NCI-H2081 treated with DMSO at 0.1 percent for 48 hours (cell line): ENCODE measurements around the gene CLK4.

Source experiments
- DNase-seq: peaks from one replicate; lab custom pipeline; 2025; lab: John Stamatoyannopoulos, UW

The CLK4 gene

DNA sequence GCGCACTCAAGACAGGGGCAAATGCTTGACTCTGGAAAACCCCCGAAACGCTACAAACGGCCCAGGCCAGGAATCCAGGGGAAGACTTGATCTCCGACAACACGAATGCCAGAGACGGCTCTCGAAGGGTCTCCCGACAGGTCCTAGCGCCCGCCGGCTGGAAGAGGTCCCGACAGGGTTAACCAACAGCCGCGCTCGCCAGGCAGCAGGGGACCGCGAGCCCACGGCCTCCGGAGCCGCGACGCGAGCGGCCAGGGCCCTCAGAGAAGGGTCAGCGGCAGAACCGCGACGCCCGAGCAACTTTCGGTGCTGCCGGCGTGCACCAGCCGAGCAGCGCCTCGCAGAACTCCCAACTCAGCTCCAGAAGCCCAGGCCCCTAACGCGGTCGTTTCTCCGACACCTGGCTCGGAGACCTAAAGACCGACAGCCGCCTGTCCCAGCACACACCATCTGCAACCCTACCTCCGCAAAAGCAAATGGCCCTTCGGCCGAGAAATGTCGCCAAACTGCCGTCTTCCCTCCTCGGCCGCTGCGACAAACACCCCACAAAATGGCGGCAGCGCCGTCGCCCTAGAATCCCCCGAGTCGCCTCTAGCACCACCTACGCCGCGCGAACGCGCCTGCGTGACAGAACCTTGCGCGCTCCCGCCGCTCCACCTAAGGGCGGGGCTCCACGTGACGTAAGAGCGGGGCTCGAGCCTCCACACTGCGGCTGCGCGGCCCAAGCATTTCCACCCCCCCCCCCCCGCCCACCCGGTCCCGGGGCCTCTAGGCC is at the start of gene CLK4:
Gene CLK4, minus strand, starts transcription at position 567 of the 775 bp plus-strand sequence. CDS start 3,634 bp downstream, outside the sequence.
- peak; percentile 49 for DNase-seq

DNA sequence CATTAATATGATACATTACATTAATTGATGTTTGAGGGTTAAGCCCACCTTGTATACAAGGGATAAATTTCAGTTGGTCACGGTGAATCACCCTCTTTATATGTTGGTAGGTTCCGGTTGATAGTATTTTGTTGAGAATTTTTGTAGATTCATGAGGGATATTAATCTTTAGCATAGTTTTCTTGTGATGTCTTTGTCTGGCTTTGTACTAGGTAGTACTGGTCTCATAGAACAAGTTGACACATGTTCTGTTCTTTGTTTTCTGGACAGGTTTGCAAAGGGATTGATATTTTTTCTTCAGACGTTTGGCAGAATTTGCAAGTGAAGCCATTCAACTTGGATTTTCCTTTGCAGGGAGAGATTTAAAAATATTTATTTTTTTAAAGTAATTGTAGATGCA is 49.1 kb upstream of the CLK4 start:
- DNase-seq: no peak

DNA sequence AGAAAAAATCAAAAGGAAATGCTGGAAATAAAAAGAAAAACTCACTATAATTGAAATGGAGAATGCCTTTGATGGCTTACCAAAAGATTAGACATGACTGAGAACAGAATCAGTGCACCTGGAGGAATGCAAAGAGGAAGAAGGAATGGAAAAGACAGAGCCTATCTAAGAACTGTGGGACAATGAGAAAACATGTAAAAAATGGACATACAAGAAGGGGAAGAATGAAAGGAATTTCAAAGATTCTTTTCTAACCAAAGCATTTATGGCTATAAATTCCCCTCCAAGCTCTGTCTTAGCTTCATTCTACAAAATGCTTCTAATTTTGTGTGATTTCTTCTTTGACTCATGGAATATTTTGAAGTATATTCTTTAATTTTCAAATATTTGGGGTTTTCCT is 47.5 kb upstream of the CLK4 start:
- no peak for DNase-seq

DNA sequence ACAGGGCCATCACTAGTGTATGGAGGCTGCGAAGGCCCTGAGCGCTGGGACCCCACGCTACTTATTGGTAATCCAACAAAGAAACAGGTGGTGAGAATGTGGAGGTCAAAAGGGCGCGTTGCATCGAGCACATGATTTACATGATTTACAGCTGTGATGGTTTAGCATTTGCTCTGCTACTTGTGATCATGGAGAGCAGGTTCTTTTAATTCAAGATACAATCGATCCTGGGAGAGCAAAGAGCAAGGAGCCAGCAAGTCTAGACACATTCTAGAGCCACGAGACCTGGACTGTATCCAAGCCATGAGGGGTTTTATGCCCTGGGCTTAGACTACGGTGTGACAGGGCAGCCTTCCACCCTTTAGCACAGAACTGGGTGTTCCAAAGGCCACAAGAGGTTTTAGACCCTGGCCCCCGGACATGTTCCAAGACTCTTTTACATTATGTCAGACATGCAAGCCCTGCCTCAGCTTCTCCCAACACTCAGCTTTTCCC is 47.0 kb upstream of the CLK4 start:
- no peak for DNase-seq

DNA sequence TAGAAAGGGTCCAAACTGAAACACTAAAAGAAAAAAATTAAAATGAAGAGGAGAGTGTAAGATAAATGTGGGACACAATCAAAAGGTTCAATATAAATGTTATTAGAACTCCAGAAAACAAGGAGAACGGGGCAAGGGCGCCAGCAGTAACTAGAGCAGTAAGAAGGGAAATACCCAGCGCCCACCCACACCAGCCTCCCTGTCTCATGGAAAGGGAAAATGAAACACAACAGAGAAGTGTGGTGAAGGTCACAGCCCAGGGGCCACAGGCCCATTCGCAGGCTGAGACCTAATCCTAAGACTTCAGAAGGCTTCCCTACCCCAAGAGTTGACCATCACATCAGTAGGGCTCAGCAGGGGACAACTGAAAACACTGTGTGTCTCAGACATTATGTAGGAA is 45.8 kb upstream of the CLK4 start:
- no peak for DNase-seq

DNA sequence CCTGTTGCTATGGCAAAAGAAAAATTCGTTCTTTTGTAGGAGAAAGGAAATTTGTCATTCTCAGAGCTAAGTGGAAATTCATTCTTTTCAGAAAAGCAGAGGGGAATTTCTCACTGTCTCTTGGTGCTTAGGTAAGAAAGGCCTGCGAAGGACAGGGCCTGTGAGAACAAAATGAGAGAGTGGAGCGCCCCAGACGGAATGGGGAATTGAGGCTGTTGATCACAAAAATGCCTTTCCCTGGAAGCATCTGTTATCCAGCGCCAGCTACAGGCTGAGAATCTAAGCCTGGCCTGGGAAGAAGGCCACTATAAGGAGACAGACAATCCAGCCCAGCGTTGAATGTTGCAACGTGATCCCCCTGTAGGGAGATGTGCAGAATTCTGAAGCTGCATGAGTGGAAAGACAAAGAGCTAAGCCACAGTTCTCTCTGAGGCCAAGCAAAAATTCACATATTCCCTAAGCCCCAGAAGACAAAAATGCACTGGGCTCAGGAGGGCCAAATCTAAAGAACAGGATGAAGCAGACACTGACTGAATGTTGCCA is 44.8 kb upstream of the CLK4 start:
- DNase-seq: no peak

DNA sequence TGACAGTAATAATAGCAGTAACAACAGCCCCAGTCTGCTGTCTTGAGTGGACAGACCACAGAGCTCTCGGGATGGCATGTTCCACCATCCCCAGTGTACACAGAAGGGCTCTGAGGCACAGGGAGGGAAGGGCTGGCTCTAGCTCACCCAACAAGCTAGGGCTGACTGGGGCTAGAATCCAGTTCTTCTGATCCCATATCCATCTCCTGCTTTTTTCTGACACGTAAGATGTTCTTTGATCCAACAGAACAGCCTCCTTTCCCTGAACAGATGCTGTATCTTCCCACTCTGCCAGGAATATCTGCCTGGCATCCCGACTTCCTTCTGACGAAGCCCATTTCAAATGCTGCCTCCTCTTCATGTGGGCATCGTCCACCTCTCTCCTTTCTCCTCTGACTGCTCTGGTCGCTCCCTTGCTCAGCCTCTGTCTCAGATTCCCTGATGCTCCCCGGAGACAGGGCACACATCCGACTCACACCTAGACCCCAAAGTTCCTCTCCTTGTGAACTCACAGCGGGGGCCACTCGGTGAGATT is 43.6 kb upstream of the CLK4 start:
- DNase-seq: no peak

DNA sequence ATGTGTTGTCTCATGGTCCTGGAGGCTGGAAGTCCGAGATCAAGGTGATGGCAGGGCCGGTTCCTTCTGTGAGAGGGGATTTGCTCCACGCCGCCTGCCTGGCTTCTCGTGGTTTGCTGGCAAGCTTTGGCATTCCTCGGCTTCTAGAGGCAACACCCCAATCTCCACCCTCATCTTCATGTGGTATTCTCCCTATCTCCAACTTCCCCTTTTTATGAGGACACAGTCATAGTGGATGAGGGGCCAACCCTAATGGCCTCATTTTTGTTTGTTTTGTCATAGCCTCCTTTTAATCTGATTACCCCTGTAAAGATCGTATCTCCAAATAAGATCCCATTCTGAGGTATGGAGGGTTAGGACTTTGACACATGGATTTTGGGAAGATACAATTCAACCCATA is 41.7 kb upstream of the CLK4 start:
- DNase-seq: no peak

DNA sequence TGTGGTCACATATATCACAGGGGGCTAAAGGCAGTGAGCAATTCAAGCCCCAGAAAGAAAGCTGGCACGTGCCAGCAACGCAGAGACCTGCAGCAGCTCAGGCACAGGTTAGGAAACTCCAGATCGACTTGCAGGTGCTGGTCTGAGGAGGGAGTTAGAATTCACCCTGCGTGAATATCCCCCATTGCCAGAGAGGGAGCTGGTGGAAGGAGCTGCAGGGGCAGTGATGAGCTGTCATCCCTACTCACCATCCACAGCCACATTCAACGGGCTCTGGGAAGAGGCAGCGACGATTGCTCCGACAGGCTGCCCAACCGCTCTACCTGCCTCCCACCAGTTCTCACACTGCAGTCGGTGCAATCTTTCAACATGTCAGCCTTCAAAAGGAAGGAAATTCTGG is 40.8 kb upstream of the CLK4 start:
- DNase-seq: no peak

DNA sequence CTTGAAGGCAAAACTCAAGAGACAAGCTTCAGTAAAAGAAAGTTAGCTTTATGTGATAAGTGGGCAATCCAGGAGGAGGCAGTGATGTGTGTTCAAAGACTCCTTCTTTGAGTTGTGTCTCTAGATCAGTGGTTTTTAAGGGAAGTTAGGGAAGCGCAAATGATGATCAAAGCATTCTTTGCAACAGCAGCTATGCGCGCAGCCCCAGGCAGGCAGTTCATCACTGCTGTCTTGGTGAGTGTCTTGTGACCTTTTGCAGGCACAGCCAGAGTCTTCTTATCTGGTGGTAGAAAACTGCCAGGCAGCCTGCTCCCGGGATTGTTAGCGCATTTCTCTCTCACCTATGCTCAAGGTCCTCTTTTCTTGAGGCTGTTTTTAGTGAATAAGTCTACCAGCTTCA is 40.3 kb upstream of the CLK4 start:
- DNase-seq: no peak

DNA sequence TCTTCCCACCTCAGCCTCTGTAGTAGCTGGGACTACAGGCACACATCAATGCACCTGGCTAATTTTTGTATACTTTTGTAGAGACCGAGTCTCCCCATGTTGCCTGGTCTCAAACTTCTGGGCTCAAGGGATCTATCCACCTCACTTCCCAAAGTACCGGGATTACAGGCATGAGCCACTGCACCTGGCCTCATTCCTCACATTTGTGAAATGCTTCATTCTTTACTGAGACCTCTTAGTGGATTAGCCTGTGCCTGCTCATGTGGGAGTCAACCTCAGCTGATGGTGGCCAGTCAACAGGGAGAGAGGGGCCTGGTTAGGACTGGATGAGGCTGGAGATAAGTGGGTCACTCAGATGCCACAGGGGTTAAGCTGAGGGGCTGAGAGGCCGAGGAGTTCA is 37.3 kb upstream of the CLK4 start:
- DNase-seq: no peak

DNA sequence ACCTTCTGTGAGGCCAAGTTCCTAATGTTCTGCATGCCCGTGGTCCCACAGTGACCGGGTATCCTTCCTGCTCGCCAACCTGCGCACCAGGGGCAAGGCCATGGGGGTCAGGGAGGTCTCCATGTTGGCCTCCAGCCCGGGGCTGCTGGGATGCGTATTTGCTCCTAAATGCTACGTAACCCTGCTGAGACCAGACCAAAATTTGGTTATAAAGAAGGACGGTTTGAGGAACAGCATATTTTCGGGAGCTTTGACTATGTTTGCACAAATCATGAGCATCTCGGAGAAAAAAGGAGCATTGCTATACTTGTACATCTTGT is 35.7 kb upstream of the CLK4 start:
- no peak for DNase-seq

DNA sequence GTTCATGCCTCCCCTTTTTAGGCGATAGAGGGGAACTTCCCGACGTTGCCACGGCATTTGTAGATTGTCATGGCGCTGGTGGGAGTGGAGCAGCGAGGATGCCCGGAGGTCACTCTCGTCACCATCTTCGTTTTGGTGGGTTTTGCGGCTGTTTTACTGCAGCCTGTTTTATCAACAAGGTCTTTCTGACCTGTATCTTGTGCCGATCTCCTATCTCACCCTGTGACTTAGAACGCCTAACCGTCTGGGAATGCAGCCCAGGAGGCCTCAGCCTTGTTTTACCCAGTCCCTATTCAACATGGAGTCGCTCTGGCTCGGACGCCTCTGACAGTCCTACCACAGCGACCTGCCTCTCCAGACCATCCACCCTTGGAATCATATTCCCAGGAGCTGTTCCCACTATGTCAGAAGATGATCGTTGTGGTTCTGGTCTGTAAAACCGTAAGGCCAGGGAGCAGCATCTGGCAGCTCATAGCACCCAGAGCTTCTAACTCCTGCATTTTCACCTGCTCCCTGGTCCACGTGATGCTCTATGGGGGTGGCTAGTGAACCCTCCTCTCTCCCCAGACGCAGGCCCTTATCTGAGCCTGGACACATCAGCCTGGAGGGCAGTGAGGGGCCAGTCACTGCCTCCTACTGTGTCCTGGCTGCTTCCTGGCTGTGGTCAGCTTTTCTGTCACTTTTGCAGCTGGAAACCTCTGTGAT is 35.1 kb upstream of the CLK4 start:
- DNase-seq: no peak

DNA sequence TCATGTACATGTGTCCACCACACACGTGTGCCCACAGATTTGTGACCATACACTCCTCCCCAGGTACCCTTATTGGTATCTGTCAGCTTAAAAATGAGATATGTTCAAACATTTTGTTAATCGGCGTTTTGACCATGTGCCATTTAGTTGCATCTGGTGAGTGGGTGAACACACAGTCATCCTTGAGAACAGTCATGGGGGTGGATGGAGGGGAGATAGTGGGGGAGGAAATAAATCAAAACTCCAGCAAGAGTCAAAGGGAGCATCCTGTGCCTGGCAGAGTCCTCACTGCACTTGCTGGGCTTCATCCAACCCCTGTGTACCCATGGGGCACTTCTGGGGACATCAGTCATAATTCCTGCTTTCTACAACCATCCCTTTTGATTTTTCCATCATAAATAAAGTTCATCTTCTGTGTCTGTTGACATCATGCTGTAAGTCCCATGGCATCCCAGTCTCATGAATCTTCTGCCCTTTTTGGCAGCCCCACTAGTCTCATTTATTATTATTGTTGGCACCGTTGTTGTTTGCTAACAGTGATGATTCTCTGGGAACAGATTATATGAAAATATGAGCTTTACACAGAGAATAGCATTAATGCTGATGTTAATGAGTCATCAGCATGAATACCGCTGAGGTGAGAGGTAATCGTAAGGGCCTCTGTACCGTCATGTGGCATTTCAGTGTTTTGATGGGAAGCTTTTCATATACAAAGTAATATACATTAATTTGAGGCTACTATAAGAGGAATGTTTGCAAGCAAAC is 24.4 kb upstream of the CLK4 start:
- no peak for DNase-seq

DNA sequence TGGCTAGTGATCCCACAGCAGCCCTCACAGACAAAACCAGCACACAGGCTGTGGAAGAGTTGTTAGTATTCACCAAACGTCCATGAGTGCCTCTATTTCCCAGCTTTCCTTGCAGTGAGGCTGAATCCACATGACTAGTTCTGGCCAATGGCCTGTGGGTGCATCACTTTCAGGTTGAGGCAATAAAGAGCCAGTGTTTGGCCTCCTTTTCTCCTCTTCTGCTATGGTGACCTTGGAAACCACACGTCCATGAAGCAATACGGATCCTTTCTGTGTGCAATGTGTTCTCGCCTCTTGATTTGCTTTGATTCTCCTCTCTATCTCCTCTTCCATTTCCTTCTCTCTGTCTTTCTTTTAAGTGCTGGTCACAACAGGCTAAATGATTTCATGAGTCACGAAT is 23.4 kb upstream of the CLK4 start:
- DNase-seq: no peak

DNA sequence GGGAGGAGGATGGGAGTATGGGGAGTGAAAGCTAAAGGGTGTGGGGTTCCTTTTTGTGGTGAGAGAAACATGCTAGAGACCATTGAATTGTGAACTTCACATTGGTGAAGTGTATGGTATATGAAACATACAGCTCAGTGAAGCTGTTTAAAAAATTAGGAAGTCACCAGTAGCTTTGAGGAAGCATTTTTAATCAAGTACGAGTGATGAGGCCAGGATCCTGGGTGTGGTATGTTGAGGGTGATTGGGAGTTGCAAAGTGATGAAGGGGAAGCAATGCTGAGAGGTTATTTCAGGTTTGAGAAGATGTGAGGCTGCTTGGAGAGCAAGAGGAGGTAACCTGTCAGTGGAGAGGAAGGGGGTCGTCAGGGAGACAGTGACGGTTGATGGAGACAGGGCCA is 22.7 kb upstream of the CLK4 start:
- DNase-seq: no peak

DNA sequence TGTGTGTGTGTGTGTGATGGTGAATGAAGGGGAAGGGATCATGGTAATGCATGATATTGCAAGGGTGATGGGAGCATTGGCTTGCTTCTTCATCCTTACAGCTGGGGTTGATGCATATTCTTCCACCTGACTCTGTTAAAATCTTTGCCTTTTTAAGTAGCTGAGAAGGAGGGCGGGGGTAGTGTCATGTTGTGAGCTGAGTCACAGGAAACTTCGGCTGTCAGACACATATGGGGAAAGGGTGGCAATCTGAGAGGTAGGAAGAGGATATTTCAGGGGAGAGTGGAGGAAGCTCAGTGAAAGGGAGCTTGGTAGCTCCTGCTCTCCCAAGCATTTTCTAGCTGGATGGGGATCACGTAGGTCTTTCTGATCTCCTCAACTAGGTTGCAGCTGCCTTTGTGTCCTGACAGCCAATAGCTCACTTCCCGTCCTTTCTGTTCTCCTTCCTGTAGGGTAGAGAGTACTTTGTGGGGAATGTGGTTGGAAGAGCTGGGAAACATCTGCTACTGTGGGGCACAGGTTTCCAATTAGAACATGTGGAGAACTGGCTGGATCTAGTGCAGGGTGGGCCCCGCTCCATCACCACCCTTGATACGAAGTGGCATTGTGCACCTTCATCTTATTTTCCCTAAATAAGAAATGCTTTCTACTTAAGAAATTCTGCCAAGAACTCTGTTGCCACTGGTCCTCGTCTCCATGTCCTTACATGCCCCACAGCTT is 18.1 kb upstream of the CLK4 start:
- DNase-seq: no peak

DNA sequence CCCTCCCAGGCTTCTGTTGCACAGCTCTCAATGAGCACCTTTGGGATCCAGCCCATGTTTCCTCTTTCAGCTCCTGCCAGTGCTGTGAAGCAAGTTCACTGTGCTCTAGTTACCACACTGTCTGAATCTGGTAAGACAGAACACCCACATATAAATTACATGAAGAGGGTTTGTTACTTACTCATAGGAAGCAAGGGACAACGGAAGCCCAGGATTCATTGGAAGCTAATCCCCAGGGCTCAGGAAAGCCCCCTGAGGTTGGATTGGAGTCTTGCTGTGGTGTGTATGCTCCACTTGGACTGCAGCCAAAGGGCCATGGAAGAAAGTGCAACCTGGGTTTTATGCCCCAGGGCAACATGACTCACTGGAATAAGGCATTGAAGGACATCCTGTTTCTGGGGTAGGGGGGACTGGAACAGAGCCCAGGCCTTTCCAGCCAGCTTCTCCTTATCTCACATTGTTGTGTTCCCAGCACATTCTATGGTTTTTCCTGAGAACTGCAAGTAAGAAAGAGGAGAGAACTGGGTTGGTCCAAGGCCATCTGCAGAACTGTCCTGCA is 15.6 kb upstream of the CLK4 start:
- DNase-seq: peak; percentile 5

DNA sequence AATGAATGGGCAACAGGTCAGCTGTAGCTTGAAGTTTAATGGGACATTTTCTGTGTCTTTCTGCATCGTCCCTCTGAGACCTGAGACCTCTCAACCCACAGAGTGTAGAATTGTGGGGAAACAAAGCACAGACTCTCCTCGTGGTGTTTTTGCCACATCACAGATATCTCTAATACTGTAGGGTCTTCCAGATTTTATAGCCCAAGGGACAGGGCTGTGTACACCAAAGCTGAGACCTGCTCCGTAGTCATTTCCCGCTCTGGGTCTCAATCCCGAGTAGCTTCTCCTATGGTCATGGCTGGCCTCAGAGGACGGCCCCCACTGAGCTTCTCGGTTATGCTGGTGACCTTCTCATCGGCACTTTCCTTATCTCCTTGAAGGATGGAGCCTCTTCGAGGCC is 14.9 kb upstream of the CLK4 start:
- DNase-seq: no peak

DNA sequence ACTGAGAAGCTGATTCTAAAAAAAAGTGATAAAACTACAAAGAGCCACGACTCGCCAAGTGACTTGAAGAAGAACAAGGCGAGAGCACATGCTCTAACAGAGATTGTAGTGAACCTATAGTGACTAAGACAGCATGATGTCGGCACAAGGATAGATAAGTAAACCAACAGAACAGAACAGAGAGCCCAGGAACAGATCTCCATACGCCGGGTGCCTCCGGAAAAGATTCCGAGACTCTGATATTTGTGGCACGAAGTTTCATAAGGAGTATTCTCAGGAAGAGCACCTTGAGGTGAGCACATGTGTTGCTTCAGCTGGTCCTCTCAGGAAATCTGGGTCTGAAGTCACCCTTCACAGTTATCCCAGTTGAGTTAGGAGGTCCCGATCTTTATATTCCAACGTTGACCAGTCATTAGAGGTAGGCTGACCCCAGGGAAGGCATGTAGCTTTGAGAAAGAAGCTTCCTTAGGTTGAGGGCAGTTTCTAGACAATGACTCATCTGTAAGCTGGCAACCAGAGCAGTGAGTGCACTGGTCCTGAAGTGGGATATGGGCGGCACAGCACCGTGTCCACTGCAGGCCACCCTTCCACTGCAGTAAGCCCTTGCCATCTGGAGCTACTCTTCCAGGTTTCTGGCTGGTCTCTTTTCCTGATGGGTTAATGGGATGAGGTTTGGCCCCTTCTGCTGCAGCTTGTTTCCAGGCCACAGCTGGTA is 13.6 kb upstream of the CLK4 start:
- DNase-seq: no peak
